Fibroblast of villous mesenchyme (primary cell): ENCODE data around the gene RANBP17. TPM values are rescaled to one million over a fixed set of nuclear protein-coding genes. Genes with fewer than 3 reads are reported as not detected.
"Not testable (repeated sequence)": the region's sequence is repeated elsewhere in the genome, so short reads cannot be mapped to it uniquely, and the experiment has no call there.

ENCODE experiments used
- DNase-seq: peaks from one replicate; pipeline ENCODE4 v3.0.0-alpha.2; 2010; ENCODE audit warnings: low read depth
- H3K4me3 ChIP-seq: 2 replicates; pipeline ENCODE4 v1.5.1; 2011; ENCODE audit warnings: low read depth, mild to moderate bottlenecking, low read length
- total RNA-seq: library from RNA; depleted of rRNA; stranded (reverse); fragments of >200 nt; gene quantifications from 2 replicates; pipeline ENCODE4 v1.2.3, GENCODE V29; 2012
- TF ChIP-seq, protein P1 (sequence below): IDR thresholded peaks from 2 replicates; pipeline ENCODE4 v1.5.1; 2012; ENCODE audit warnings: low read depth, mild to moderate bottlenecking, low read length; ENCODE audit not compliant: insufficient read depth

RANBP17 gene
- total RNA-seq, 1 donor, result 33.7 TPM

GRCh38 chr5:171275841-171276544 lies 414.2 kb downstream of the RANBP17 start:
- H3K4me3 ChIP-seq, result no peak overlapping the region
- TF ChIP-seq, protein P1, sequence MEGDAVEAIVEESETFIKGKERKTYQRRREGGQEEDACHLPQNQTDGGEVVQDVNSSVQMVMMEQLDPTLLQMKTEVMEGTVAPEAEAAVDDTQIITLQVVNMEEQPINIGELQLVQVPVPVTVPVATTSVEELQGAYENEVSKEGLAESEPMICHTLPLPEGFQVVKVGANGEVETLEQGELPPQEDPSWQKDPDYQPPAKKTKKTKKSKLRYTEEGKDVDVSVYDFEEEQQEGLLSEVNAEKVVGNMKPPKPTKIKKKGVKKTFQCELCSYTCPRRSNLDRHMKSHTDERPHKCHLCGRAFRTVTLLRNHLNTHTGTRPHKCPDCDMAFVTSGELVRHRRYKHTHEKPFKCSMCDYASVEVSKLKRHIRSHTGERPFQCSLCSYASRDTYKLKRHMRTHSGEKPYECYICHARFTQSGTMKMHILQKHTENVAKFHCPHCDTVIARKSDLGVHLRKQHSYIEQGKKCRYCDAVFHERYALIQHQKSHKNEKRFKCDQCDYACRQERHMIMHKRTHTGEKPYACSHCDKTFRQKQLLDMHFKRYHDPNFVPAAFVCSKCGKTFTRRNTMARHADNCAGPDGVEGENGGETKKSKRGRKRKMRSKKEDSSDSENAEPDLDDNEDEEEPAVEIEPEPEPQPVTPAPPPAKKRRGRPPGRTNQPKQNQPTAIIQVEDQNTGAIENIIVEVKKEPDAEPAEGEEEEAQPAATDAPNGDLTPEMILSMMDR, result no peak
- no peak for DNase-seq

- no peak overlapping the region for H3K4me3 ChIP-seq
- DNase-seq, result no peak
- TF ChIP-seq, protein P1, result no peak
Observed at GRCh38 chr5:171283753-171284152, 421.9 kb downstream of the RANBP17 start.

- no peak overlapping the region for H3K4me3 ChIP-seq
- no peak for DNase-seq
- TF ChIP-seq, protein P1, result no peak
Observed at GRCh38 chr5:171285465-171285864, 423.6 kb downstream of the RANBP17 start.

DNA sequence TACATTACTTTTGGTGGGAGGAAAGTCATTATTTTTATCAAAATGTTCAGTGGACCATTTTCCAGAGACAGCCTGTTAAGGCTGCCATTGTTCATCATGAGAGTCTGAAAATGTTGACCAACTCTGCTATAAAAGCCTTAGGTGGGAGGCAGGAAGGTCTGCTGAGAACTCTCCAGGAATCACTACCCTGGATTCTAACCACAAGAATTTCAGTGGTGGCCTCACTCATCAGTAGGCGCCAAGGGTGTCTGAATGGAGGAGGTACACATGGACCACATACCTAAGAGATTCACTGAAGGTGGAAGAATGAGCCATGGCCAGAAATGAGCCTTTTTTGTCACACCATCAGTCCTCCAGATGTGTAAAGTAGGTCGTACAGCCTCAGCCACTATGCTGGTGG lies 426.2 kb downstream of the RANBP17 start:
- DNase-seq, result no peak
- TF ChIP-seq, protein P1, result no peak
- H3K4me3 ChIP-seq, result no peak overlapping the region

GRCh38 chr5:171291371-171291770 lies 429.6 kb downstream of the RANBP17 start:
- DNase-seq, result no peak
- H3K4me3 ChIP-seq, result no peak overlapping the region
- TF ChIP-seq, protein P1, result no peak

- TF ChIP-seq, protein P1, result no peak
- no peak for DNase-seq
- no peak overlapping the region for H3K4me3 ChIP-seq
Observed at GRCh38 chr5:171295299-171295698, 433.5 kb downstream of the RANBP17 start.

GRCh38 chr5:171295801-171296200 lies 434.0 kb downstream of the RANBP17 start:
- no peak overlapping the region for H3K4me3 ChIP-seq
- no peak for DNase-seq
- TF ChIP-seq, protein P1, result no peak

DNA sequence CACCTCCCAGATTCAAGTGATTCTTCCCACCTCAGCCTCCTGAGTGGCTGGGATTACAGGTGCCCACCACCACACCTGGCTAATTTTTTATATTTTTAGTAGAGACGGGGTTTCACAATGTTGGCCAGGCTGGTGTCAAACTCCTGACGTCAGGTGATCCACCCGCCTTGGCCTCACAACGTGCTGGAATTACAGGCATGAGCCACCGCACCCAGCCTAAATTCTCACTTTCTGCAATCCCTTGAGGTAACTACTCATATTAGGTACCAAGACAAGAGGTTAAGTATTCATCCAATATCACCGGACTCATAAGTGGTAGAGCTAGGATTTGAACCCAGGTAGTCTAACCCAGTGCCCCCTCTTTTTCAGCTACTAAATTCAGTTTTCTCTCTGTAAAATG lies 436.1 kb downstream of the RANBP17 start:
- not testable (repeated sequence) for DNase-seq, H3K4me3 ChIP-seq
